B cell (primary cell): ENCODE data around the gene RAP1A. TPM values are rescaled to one million over a fixed set of nuclear protein-coding genes. Genes with fewer than 3 reads are reported as not detected.

Experiments
- ATAC-seq: fragments of 200-7000 bp; cut with Tn5 transposase; one replicate; pipeline ENCODE4 v1.10.0; 2021; ENCODE audit warnings: low read depth, mild to moderate bottlenecking, moderate number of reproducible peaks, moderate library complexity
- CTCF ChIA-PET: fragments of 350-600 bp; sonication (Branson Sonifier 250); formaldehyde crosslinking; loops from one replicate; lab custom pipeline; 2021; ENCODE audit warnings: antibody characterized with exemption, inconsistent platforms; lab: Charles Lee
- POLR2A ChIA-PET: fragments of 350-600 bp; sonication (Branson Sonifier 250); formaldehyde crosslinking; loops from one replicate; lab custom pipeline; 2021; ENCODE audit warnings: antibody characterized with exemption; lab: Charles Lee
- DNase-seq: peaks from one replicate; pipeline ENCODE4 v3.0.0; 2013
- H2AFZ ChIP-seq: 2 replicates; pipeline ENCODE4 v1.6.1; 2012; ENCODE audit warnings: mild to moderate bottlenecking, low read depth, low read length; ENCODE audit not compliant: insufficient read depth, poor library complexity, severe bottlenecking
- H3K27ac ChIP-seq, 2 donors: 1 replicate in 1 of 2; 2 replicates in 1 of 2; pipeline ENCODE4 v1.5.1; 2012 to 2013; ENCODE audit warnings: low read length in 2 of 2, mild to moderate bottlenecking in 2 of 2, moderate library complexity in 1 of 2
- H3K27me3 ChIP-seq, 4 experiments: fragments of 200-600 bp in 1 of 4; sonication (generic) in 1 of 4; replicated peaks in 1 of 4; 1 replicate in 2 of 4; 2 replicates in 2 of 4; pipeline versions ENCODE4 v1.6.1 to v1.7.0; 2013 to 2016; ENCODE audit warnings: low read length in 3 of 4, mild to moderate bottlenecking in 2 of 4, mixed read lengths in 1 of 4, moderate library complexity in 1 of 4; ENCODE audit not compliant: insufficient read depth in 4 of 4, control insufficient read depth in 3 of 4; ENCODE audit errors: control extremely low read depth in 1 of 4
- H3K36me3 ChIP-seq, 2 experiments: replicated peaks in 1 of 2; 1 replicate in 1 of 2; 2 replicates in 1 of 2; pipeline versions ENCODE4 v1.6.1 to v1.7.1; 2013; ENCODE audit warnings: low read length in 1 of 2; ENCODE audit not compliant: insufficient read depth in 2 of 2, control insufficient read depth in 1 of 2; ENCODE audit errors: control extremely low read depth in 1 of 2, extremely low read depth in 1 of 2
- H3K4me1 ChIP-seq, 2 donors: fragments of 200-600 bp in 1 of 2; sonication (generic) in 1 of 2; 1 replicate in 1 of 2; 2 replicates in 1 of 2; pipeline versions ENCODE4 v1.5.1 to v1.6.1; 2013 to 2017; ENCODE audit warnings: low read length in 2 of 2; ENCODE audit not compliant: control insufficient read depth in 2 of 2, insufficient read depth in 2 of 2
- H3K4me2 ChIP-seq: replicated peaks from 2 replicates; pipeline ENCODE3; 2012; ENCODE audit warnings: mild to moderate bottlenecking, low read depth, low read length; ENCODE audit not compliant: poor library complexity, severe bottlenecking
- H3K4me3 ChIP-seq, 5 experiments: fragments of 200-600 bp in 1 of 5; sonication (generic) in 1 of 5; 1 replicate in 3 of 5; 2 replicates in 2 of 5; pipeline versions ENCODE4 v1.5.1 to v1.7.0; 2011 to 2016; ENCODE audit warnings: low read length in 4 of 5, mild to moderate bottlenecking in 4 of 5, low read depth in 2 of 5, control low read depth in 1 of 5, moderate library complexity in 1 of 5; ENCODE audit not compliant: insufficient read depth in 1 of 5; ENCODE audit errors: control extremely low read depth in 1 of 5, extremely low read depth in 1 of 5
- H3K79me2 ChIP-seq: fragments of 200-600 bp; sonication (generic); one replicate; pipeline ENCODE4 v1.6.0; 2016; ENCODE audit warnings: low read length; ENCODE audit not compliant: control insufficient read depth, insufficient read depth
- H3K9ac ChIP-seq: fragments of 200-600 bp; sonication (generic); 2 replicates; pipeline ENCODE4 v1.6.1; 2017; ENCODE audit warnings: mild to moderate bottlenecking, low read length, moderate library complexity
- H3K9me3 ChIP-seq, 3 donors: one replicate each; pipeline versions ENCODE4 v1.6.1 to v1.7.1; 2013; ENCODE audit warnings: low read length in 2 of 3; ENCODE audit not compliant: control insufficient read depth in 2 of 3, insufficient read depth in 1 of 3; ENCODE audit errors: control extremely low read depth in 1 of 3
- H4K20me1 ChIP-seq: 2 replicates; pipeline ENCODE4 v1.6.0; 2012; ENCODE audit warnings: mild to moderate bottlenecking, low read length; ENCODE audit not compliant: insufficient read depth, control insufficient read depth, poor library complexity, severe bottlenecking
- H3K27ac Mint-ChIP-seq: one replicate; pipeline ENCODE4 v1.8.0; 2021; ENCODE audit warnings: mixed read lengths
- H3K27me3 Mint-ChIP-seq: one replicate; pipeline ENCODE4 v1.8.0; 2021; ENCODE audit warnings: mixed read lengths
- H3K4me1 Mint-ChIP-seq: one replicate; pipeline ENCODE4 v1.8.0; 2021; ENCODE audit warnings: mixed read lengths
- H3K4me3 Mint-ChIP-seq: one replicate; pipeline ENCODE4 v1.8.0; 2021; ENCODE audit warnings: mixed read lengths
- H3K9me3 Mint-ChIP-seq: one replicate; pipeline ENCODE4 v1.8.0; 2022; ENCODE audit warnings: mixed read lengths; ENCODE audit not compliant: insufficient read depth
- CTCF ChIP-seq: fragments of 200-600 bp; IDR thresholded peaks from one replicate; pipeline ENCODE4 v1.8.0; 2022; ENCODE audit warnings: antibody characterized with exemption, mild to moderate bottlenecking
- EZH2 ChIP-seq: IDR thresholded peaks from 2 replicates; pipeline ENCODE4 v1.6.1; 2012; ENCODE audit warnings: borderline replicate concordance, low read depth, mild to moderate bottlenecking, moderate library complexity, low read length; ENCODE audit not compliant: insufficient read depth, poor library complexity, severe bottlenecking
- WGBS: methylation state at CpG from one replicate; pipeline ENCODE4 v1.1.5; 2013; ENCODE audit warnings: missing lambda C conversion rate; ENCODE audit not compliant: insufficient coverage; 5-methylcytosine and 5-hydroxymethylcytosine counted together
- intact Hi-C: fragments of 100-400 bp; cut with micrococcal nuclease; formaldehyde crosslinking; loops from one replicate; pipeline ENCODE4 v1.10.0; 2022
- polyA plus RNA-seq: library from polyadenylated mRNA; depleted of rRNA; stranded (reverse); fragments of >200 nt; gene quantifications from 2 replicates; pipeline ENCODE4 v1.2.3, GENCODE V29; 2012
- total RNA-seq, 2 donors: library from RNA; stranded (reverse); fragments of 120-200 nt in 1 of 2; gene quantifications; 1 replicate in 1 of 2; 2 replicates in 1 of 2; pipeline versions ENCODE4 v1.2.3 to v1.2.4, GENCODE V29; 2013 to 2022

The RAP1A gene
- total and polyA plus RNA-seq, 2 donors (not counting 1 experiment from before 2014, with no cell fraction given): 32.6 to 75.3 TPM

- Mint-ChIP-seq H3K27me3 (peaks cover 3% of the 10 kb centered on the region), H3K27ac (no peak overlapping the region), H3K4me3 (no peak overlapping the region), H3K4me1 (peaks cover 3% of the 10 kb centered on the region), H3K9me3 (no peaks in the 10 kb centered on the region)
- TF ChIP-seq EZH2 (no peak), CTCF (no peak)
- Histone ChIP-seq H4K20me1 (no peaks in the 10 kb centered on the region), H3K36me3 (no peaks in the 10 kb centered on the region), H2AFZ (no peak overlapping the region), H3K4me3 (no peak overlapping the region), H3K9ac (no peak overlapping the region), H3K4me2 (no peak overlapping the region), H3K27ac (no peak overlapping the region), H3K27me3 (peaks cover 0 to 9% (median 5%) of the 10 kb centered on the region in 4 experiments), H3K4me1 (no peaks in the 10 kb centered on the region), H3K9me3 (no peaks in the 10 kb centered on the region), H3K79me2 (peaks cover 3% of the 10 kb centered on the region)
- DNase-seq (no peak), ATAC-seq (no peak)
- 100% methylated on average over 5 of the region's 9 CpGs for WGBS
- ChIA-PET POLR2A (no interaction called here), CTCF (interaction anchor here (1.2 to 7.5 kb wide), 8 partner anchors 9 to 268 kb away, joined by 3 to 97 read pairs (median 9); partner anchors contain the start of gene DDX20)
- intact Hi-C loops: no loop called here
These were observed 126.4 kb downstream of the RAP1A start for GRCh38 chr1:111745675-111746613.

GRCh38 chr1:111746614-111746999 lies 127.0 kb downstream of the RAP1A start:
- DNase-seq: no peak
- Mint-ChIP-seq H3K27me3 (peaks cover 3% of the 10 kb centered on the region), H3K4me3 (no peak overlapping the region), H3K9me3 (no peaks in the 10 kb centered on the region), H3K4me1 (peaks cover 2% of the 10 kb centered on the region), H3K27ac (no peak overlapping the region)
- TF ChIP-seq CTCF (no peak), EZH2 (no peak)
- ATAC-seq: no peak
- H3K79me2 ChIP-seq: peaks cover 3% of the 10 kb centered on the region
- intact Hi-C loops: no loop called here
- no peak overlapping the region for H3K4me2 ChIP-seq
- ChIA-PET CTCF (interaction anchor here (0.7 to 7.5 kb wide), 14 partner anchors 9 to 269 kb away, joined by 3 to 97 read pairs (median 5); partner anchors contain the start of gene INKA2), POLR2A (interaction anchor here (1.1 kb wide), 1 partner anchor 32 kb away, joined by 3 read pairs; no protein-coding TSS in a partner anchor)
- H3K4me1 ChIP-seq: no peaks in the 10 kb centered on the region
- H3K36me3 ChIP-seq: no peaks in the 10 kb centered on the region
- H3K9ac ChIP-seq: no peak overlapping the region
- H3K4me3 ChIP-seq: no peak overlapping the region
- no peaks in the 10 kb centered on the region for H4K20me1 ChIP-seq
- H3K9me3 ChIP-seq: no peaks in the 10 kb centered on the region
- WGBS: 100% methylated on average over 1 of the region's 2 CpGs
- H2AFZ ChIP-seq: no peak overlapping the region
- H3K27me3 ChIP-seq: peaks cover 0 to 3% (median 1%) of the 10 kb centered on the region in 4 experiments
- H3K27ac ChIP-seq: no peak overlapping the region
